Right hindlimb (tissue), 1 donor: ENCODE data around the gene GPD1L.
"Not testable (repeated sequence)": the region's sequence is repeated elsewhere in the genome, so short reads cannot be mapped to it uniquely, and the experiment has no call there.

ENCODE experiments used
- DNase-seq: peaks from one replicate; pipeline ENCODE4 v3.0.0-alpha.2; 2018

Gene GPD1L

GRCh38 chr3:32186097-32186496, 79.7 kb downstream of the GPD1L start:
- no peak for DNase-seq

- DNase-seq, result no peak
Observed at GRCh38 chr3:32186876-32187275, 80.5 kb downstream of the GPD1L start.

- DNase-seq, result no peak
Observed at GRCh38 chr3:32189693-32190092, 83.3 kb downstream of the GPD1L start.

GRCh38 chr3:32190556-32190955, 84.1 kb downstream of the GPD1L start:
- not testable (repeated sequence) for DNase-seq

GRCh38 chr3:32193101-32193500, 86.7 kb downstream of the GPD1L start:
- no peak for DNase-seq

GRCh38 chr3:32194653-32195052, 88.2 kb downstream of the GPD1L start:
- no peak for DNase-seq

GRCh38 chr3:32195995-32196540, 89.6 kb downstream of the GPD1L start:
- no peak for DNase-seq

GRCh38 chr3:32197991-32198390, 91.6 kb downstream of the GPD1L start:
- no peak for DNase-seq

- no peak for DNase-seq
Observed at GRCh38 chr3:32198714-32199113, 92.3 kb downstream of the GPD1L start.

- peak; percentile 77 for DNase-seq
Observed at GRCh38 chr3:32200490-32200889, 94.1 kb downstream of the GPD1L start.

- no peak for DNase-seq
Observed at GRCh38 chr3:32200992-32201758, 94.8 kb downstream of the GPD1L start.

- no peak for DNase-seq
Observed at GRCh38 chr3:32202496-32202895, 96.1 kb downstream of the GPD1L start.

GRCh38 chr3:32203854-32204253, 97.4 kb downstream of the GPD1L start:
- DNase-seq, result no peak

GRCh38 chr3:32208447-32208846, 102.0 kb downstream of the GPD1L start:
- DNase-seq, result no peak

- DNase-seq, result no peak
Observed at GRCh38 chr3:32215185-32215584, 108.8 kb downstream of the GPD1L start.

GRCh38 chr3:32216172-32216783, 109.9 kb downstream of the GPD1L start:
- no peak for DNase-seq

GRCh38 chr3:32217339-32217738, 110.9 kb downstream of the GPD1L start:
- no peak for DNase-seq
